ENCODE results near the gene ACTG1.
A peak's percentile ranks its signal among the peaks of the same experiment; 100 is the strongest.

ACTG1 gene

DNA sequence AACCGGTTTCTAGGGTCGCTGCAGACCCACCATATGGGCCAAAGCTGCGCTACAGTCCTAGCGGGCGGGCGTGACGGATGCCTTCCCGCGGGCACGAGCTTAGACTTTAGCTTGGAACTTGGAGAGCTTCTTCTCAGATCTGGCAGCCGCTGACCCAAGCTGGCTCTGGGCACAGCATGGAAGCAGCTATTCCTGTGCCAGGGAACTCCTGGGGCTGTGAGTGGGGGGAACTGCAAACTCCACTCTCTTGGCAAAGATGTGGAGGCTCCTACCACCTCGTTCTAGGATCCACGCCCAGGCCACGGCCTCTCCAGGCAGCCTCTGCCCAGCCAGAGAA is 30.7 kb upstream of the ACTG1 start:
- H3K9me3 ChIP-seq (ENCODE audit: severe bottlenecking), result no peaks in the 10 kb centered on the region
- no peak overlapping the region for H3K27ac ChIP-seq
- TF ChIP-seq, protein P1, sequence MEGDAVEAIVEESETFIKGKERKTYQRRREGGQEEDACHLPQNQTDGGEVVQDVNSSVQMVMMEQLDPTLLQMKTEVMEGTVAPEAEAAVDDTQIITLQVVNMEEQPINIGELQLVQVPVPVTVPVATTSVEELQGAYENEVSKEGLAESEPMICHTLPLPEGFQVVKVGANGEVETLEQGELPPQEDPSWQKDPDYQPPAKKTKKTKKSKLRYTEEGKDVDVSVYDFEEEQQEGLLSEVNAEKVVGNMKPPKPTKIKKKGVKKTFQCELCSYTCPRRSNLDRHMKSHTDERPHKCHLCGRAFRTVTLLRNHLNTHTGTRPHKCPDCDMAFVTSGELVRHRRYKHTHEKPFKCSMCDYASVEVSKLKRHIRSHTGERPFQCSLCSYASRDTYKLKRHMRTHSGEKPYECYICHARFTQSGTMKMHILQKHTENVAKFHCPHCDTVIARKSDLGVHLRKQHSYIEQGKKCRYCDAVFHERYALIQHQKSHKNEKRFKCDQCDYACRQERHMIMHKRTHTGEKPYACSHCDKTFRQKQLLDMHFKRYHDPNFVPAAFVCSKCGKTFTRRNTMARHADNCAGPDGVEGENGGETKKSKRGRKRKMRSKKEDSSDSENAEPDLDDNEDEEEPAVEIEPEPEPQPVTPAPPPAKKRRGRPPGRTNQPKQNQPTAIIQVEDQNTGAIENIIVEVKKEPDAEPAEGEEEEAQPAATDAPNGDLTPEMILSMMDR (IDR thresholded peaks at IDR 0.05; ENCODE audit: low read depth, low read length), result no peak
- no peaks in the 10 kb centered on the region for H3K27me3 ChIP-seq (ENCODE audit: insufficient read depth, low read depth, severe bottlenecking)
- no peak overlapping the region for H3K4me3 ChIP-seq (ENCODE audit: low read depth, low read length)
- no peak for DNase-seq
- H3K36me3 ChIP-seq, result peaks cover 96% of the 10 kb centered on the region

DNA sequence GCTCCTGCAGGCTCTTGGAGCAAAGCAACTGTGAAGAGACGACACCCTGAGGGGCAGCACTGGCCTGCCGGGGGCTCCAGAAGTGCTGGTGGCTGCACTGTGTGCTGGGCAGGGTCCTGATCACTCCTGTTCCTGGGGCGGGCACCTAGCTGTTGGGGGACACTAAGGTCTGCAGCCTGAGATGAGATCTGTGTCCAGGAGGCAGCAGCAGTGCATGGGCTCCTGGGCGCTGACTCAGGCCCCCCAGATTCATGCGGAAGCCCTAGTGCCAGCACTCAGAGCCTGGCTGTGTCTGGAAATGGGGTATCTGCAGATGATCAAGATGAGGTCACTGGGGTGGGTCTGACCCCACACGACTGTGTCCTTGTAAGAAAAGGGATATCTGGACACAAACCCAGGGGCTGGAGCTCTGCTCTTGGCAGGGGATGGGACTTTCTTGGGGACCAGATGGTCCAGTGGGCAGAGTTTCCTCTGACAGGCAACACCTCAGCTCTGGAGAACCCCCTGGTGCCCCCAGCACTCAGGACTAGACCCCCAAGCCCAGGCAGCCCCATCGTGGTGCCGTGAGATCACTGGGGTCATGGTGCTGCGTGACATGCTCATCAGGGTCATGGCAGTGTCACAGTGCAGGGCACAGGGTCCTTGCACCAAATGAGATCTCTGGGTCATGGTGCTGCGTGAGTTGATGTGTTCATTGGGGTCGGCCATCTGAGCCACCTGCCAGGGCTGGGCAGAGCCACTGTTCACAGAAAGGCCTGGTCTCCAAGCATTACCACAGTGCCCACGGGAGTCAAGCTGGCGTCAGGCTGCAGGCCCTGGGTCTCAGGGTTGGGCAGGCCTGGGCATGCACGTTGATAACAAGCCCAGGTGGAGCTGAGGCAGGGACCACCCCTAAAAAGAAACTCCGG is 30.1 kb upstream of the ACTG1 start:
- peak overlapping the region; percentile 34; the same call in 1 of the 2 replicates for H3K27ac ChIP-seq
- DNase-seq, result no peak
- TF ChIP-seq, protein P1 (IDR thresholded peaks at IDR 0.05; ENCODE audit: low read depth, low read length), result no peak
- no peaks in the 10 kb centered on the region for H3K27me3 ChIP-seq (ENCODE audit: insufficient read depth, low read depth, severe bottlenecking)
- peaks cover 92% of the 10 kb centered on the region for H3K36me3 ChIP-seq
- no peaks in the 10 kb centered on the region for H3K9me3 ChIP-seq (ENCODE audit: severe bottlenecking)
- no peak overlapping the region for H3K4me3 ChIP-seq (ENCODE audit: low read depth, low read length)

DNA sequence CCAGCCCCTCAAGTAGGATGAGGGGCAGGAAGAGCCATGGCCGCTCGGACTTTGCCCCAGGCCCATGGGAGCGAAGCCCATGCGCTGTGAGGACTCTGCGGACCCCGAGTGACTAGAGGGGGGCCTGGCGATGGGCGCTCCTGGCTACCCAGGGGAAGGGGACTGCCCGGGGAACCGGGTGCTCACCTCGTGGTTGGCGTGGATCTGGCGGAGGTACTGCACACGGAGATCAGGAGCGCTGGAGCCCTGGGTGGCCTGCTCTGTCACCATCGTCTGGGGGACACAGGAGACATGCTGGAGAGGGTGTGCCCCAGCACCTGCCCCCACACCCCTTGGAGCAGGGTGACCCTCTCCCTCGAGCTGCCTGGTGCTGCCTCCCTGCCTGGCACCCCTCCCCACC is 28.5 kb upstream of the ACTG1 start:
- no peak for DNase-seq
- H3K27me3 ChIP-seq (ENCODE audit: insufficient read depth, low read depth, severe bottlenecking), result no peaks in the 10 kb centered on the region
- no peak overlapping the region for H3K4me3 ChIP-seq (ENCODE audit: low read depth, low read length)
- TF ChIP-seq, protein P1 (IDR thresholded peaks at IDR 0.05; ENCODE audit: low read depth, low read length), result no peak
- peaks cover 76% of the 10 kb centered on the region for H3K36me3 ChIP-seq
- H3K9me3 ChIP-seq (ENCODE audit: severe bottlenecking), result peaks cover 1% of the 10 kb centered on the region
- H3K27ac ChIP-seq, result no peak overlapping the region

DNA sequence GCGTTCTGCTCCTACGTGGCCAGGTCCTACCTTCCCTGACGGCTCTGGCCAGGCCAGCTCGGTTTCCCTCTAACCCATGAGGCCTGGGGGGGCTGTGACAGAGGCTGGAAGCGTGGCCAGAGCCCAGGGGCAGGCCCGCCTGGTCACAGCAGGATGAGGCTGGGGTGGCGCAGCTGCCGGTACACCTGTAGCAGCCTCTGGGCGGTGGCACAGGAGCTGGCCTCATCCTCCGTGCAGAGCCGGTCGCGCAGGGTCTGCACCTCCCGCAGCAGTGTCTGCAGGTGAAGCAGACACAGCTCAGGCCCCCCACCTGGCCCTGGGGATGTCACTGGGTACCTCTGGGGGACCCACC is 28.1 kb upstream of the ACTG1 start:
- H3K9me3 ChIP-seq (ENCODE audit: severe bottlenecking), result peaks cover 2% of the 10 kb centered on the region
- no peaks in the 10 kb centered on the region for H3K27me3 ChIP-seq (ENCODE audit: insufficient read depth, low read depth, severe bottlenecking)
- peaks cover 71% of the 10 kb centered on the region for H3K36me3 ChIP-seq
- H3K27ac ChIP-seq, result no peak overlapping the region
- H3K4me3 ChIP-seq (ENCODE audit: low read depth, low read length), result no peak overlapping the region
- DNase-seq, result no peak
- TF ChIP-seq, protein P1 (IDR thresholded peaks at IDR 0.05; ENCODE audit: low read depth, low read length), result no peak

DNA sequence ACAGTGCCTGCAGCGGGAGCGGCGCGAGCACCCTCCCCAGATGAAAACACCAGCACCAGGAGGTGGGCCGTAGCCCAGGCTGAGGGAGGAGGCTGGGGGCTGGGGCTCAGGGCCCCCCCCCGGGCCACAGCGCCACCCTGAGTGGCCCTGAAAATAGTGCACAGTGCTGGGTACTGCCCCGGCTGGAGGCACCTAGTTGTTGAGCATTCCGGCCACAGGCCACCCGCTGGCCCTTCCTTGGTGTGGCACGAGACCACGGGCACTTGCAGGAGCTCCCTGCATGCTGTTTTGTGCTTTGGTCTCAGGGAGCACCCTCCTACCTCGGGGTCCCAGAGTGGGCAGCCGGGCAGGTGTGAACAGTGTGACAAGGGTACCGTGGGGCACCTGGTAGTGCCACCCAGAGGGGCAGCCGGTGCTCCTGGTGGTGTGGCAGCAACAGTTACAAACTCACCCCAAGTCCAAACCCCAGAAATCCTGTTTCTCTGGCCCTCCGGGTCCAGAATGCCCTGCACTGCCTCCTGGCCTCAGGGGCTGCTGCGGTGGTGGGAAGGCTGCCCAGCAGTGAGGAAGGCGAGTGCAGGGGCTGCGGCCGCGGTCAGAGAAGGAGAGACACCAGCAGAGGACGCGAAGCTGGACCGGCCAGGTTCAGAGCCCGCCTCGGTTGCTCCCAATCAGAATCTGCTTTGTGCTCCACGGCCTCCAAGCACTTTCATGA is 27.5 kb upstream of the ACTG1 start:
- H3K9me3 ChIP-seq (ENCODE audit: severe bottlenecking), result peaks cover 2% of the 10 kb centered on the region
- no peak overlapping the region for H3K4me3 ChIP-seq (ENCODE audit: low read depth, low read length)
- no peak for DNase-seq
- peak overlapping the region; percentile 77 for H3K27ac ChIP-seq
- peaks cover 66% of the 10 kb centered on the region for H3K36me3 ChIP-seq
- TF ChIP-seq, protein P1 (IDR thresholded peaks at IDR 0.05; ENCODE audit: low read depth, low read length), result no peak
- no peaks in the 10 kb centered on the region for H3K27me3 ChIP-seq (ENCODE audit: insufficient read depth, low read depth, severe bottlenecking)

Data from WERI-Rb-1 (cell line).